HG03280 (cell line): Measurements from ENCODE around the gene PTPRD.
"Not testable (repeated sequence)": the region's sequence is repeated elsewhere in the genome, so short reads cannot be mapped to it uniquely, and the experiment has no call there.

Experiments used
- ATAC-seq: cut with Tn5 transposase; IDR thresholded peaks from one replicate; pipeline ENCODE4 v1.9.1; 2021; ENCODE audit warnings: mild to moderate bottlenecking, moderate library complexity; ENCODE audit not compliant: unreplicated experiment

The PTPRD gene

GRCh38 chr9:8713149-8713810 is 1899.5 kb downstream of the PTPRD start:
- no peak for ATAC-seq

- no peak for ATAC-seq
Observed at GRCh38 chr9:8709731-8710130, 1903.1 kb downstream of the PTPRD start.

GRCh38 chr9:8708728-8709127 is 1904.1 kb downstream of the PTPRD start:
- no peak for ATAC-seq

GRCh38 chr9:8706998-8707397 is 1905.8 kb downstream of the PTPRD start:
- no peak for ATAC-seq

GRCh38 chr9:8706531-8706930 is 1906.3 kb downstream of the PTPRD start:
- ATAC-seq = no peak

GRCh38 chr9:8705861-8706260 is 1906.9 kb downstream of the PTPRD start:
- no peak for ATAC-seq

- ATAC-seq = no peak
Observed at GRCh38 chr9:8703904-8704303, 1908.9 kb downstream of the PTPRD start.

- no peak for ATAC-seq
Observed at GRCh38 chr9:8701904-8702303, 1910.9 kb downstream of the PTPRD start.

- ATAC-seq = not testable (repeated sequence)
Observed at GRCh38 chr9:8697565-8697964, 1915.2 kb downstream of the PTPRD start.

GRCh38 chr9:8696516-8696915 is 1916.3 kb downstream of the PTPRD start:
- ATAC-seq = no peak

- ATAC-seq = no peak
Observed at GRCh38 chr9:8694983-8695588, 1917.7 kb downstream of the PTPRD start.

- no peak for ATAC-seq
Observed at GRCh38 chr9:8693464-8693863, 1919.3 kb downstream of the PTPRD start.

GRCh38 chr9:8686516-8686915 is 1926.3 kb downstream of the PTPRD start:
- ATAC-seq = no peak

- ATAC-seq = no peak
Observed at GRCh38 chr9:8685825-8686224, 1927.0 kb downstream of the PTPRD start.

- no peak for ATAC-seq
Observed at GRCh38 chr9:8684978-8685708, 1927.7 kb downstream of the PTPRD start.

- ATAC-seq = no peak
Observed at GRCh38 chr9:8683496-8683895, 1929.3 kb downstream of the PTPRD start.

GRCh38 chr9:8680658-8681057 is 1932.1 kb downstream of the PTPRD start:
- ATAC-seq = no peak

- no peak for ATAC-seq
Observed at GRCh38 chr9:8680157-8680556, 1932.6 kb downstream of the PTPRD start.

- no peak for ATAC-seq
Observed at GRCh38 chr9:8679371-8679822, 1933.4 kb downstream of the PTPRD start.

- no peak for ATAC-seq
Observed at GRCh38 chr9:8677741-8678140, 1935.1 kb downstream of the PTPRD start.

GRCh38 chr9:8674536-8674935 is 1938.3 kb downstream of the PTPRD start:
- ATAC-seq = no peak

- no peak for ATAC-seq
Observed at GRCh38 chr9:8673830-8674229, 1939.0 kb downstream of the PTPRD start.
